Ovary (tissue), 9 donors: ENCODE measurements around the gene IL18R1. TPM values are rescaled to one million over a fixed set of nuclear protein-coding genes. Genes with fewer than 3 reads are reported as not detected.
A peak's percentile ranks its signal among the peaks of the same experiment; 100 is the strongest.

Experiments used
- DNase-seq, 5 donors: peaks; one replicate each; pipeline ENCODE4 v3.0.0-alpha.2; 2019 to 2020
- H3K27ac ChIP-seq, 2 donors: fragments of 200-600 bp; one replicate each; pipeline versions ENCODE4 v1.5.1 to v1.8.0; 2019 to 2022
- H3K27me3 ChIP-seq: fragments of 200-600 bp; one replicate; pipeline ENCODE4 v1.8.0; 2022
- H3K36me3 ChIP-seq: fragments of 200-600 bp; sonication (generic); one replicate; pipeline ENCODE4 v1.5.1; 2019
- H3K4me1 ChIP-seq: one replicate; pipeline ENCODE4 v1.8.1; 2013; ENCODE audit warnings: mild to moderate bottlenecking, moderate library complexity; ENCODE audit not compliant: insufficient read depth
- H3K4me3 ChIP-seq: fragments of 200-600 bp; sonication (generic); one replicate; pipeline ENCODE4 v1.5.1; 2017
- H3K9me3 ChIP-seq, 2 donors: fragments of 200-600 bp in 1 of 2; sonication (generic) in 1 of 2; one replicate each; pipeline versions ENCODE4 v1.5.1 to v1.8.1; 2013 to 2019; ENCODE audit warnings: mild to moderate bottlenecking in 1 of 2, moderate library complexity in 1 of 2
- CTCF ChIP-seq, 3 donors: fragments of 450-650 bp in 2 of 3; fragments of 200-600 bp in 1 of 3; IDR thresholded peaks; one replicate each; pipeline versions ENCODE4 v1.5.1 to v1.8.0; 2016 to 2022; ENCODE audit warnings: antibody characterized with exemption in 3 of 3, mild to moderate bottlenecking in 1 of 3
- EP300 ChIP-seq: sonication (generic); formaldehyde crosslinking; IDR thresholded peaks from one replicate; pipeline ENCODE4 v1.6.1; 2017; ENCODE audit warnings: antibody characterized with exemption
- POLR2A ChIP-seq: fragments of 450-650 bp; IDR thresholded peaks from one replicate; pipeline ENCODE4 v1.6.1; 2017; ENCODE audit warnings: antibody characterized with exemption, mild to moderate bottlenecking, moderate library complexity
- WGBS, 3 donors: extraction: QIAGEN DNeasy Blood & Tissue Kit in 1 of 3; methylation state at CpG; one replicate each; pipeline versions ENCODE4 v1.1.5 to v1.1.7; 2013 to 2017; 5-methylcytosine and 5-hydroxymethylcytosine counted together
- intact Hi-C, 4 donors: fragments of 100-400 bp; cut with DNase I; formaldehyde crosslinking; loops; one replicate each; pipeline versions ENCODE4 v1.11.0 to v1.15.1; 2022 to 2023
- microRNA-seq, 3 donors: library from miRNA; unstranded; fragments of <30 nt; microRNA quantifications; one replicate each; pipeline versions ENCODE4 to v1.2.0, GENCODE V29; 2019 to 2020
- polyA plus RNA-seq, 2 donors: library from polyadenylated mRNA; stranded (reverse); fragments of 200-250 nt in 1 of 2; fragments of 350-450 nt in 1 of 2; fragmentation: Illumina TruSeq in 1 of 2; extraction: RNeasy Lipid Tissue Mini Kit (QIAGEN cat#74804) in 1 of 2; gene quantifications; one replicate each; pipeline ENCODE4 v1.2.3, GENCODE V29; 2013 to 2014
- small RNA-seq: library from RNA; depleted of rRNA; stranded (forward); fragments of <200 nt; gene quantifications from one replicate; pipeline ENCODE3, GENCODE V24; 2016
- total RNA-seq, 7 donors: library from RNA; depleted of rRNA in 2 of 7; stranded (reverse); fragments of >200 nt in 2 of 7; fragmentation: NEBNext Ultra II Directional in 3 of 7; extraction: Animal tissue kit (Norgen Biotek cat#: 25700) in 3 of 7; gene quantifications; one replicate each; pipeline versions ENCODE4 v1.1.0 to v1.2.4, GENCODE V29; 2016 to 2023
- donor health status: DM: no; HTN: no; CAD: no; lungs with moderate emphysema.
- donor health status: DM: no; HTN: no; CAD: no.
- donor health status: Bipolar disorder and iron deficiency.
- donor health status: DM: yes; HTN: yes; CAD: no.
- donor health status: DM: no; HTN: no; CAD: no.
- donor health status: DM: yes; HTN: yes; CAD: no.

The IL18R1 gene
- total and polyA plus RNA-seq, 9 donors, result 0.83 to 3.1 (median 1.7) TPM

- no peak for DNase-seq
- Histone ChIP-seq H3K4me3 (no peak overlapping the region), H3K27me3 (no peaks in the 10 kb centered on the region), H3K9me3 (no peaks in the 10 kb centered on the region), H3K36me3 (no peaks in the 10 kb centered on the region), H3K4me1 (no peaks in the 10 kb centered on the region), H3K27ac (no peak overlapping the region)
- intact Hi-C loops, result no loop called here
- TF ChIP-seq POLR2A, result no peak
- TF ChIP-seq CTCF (IDR thresholded peaks at IDR 0.05), result peak in 1 of 3 donors; percentile 12
- 25 to 31% (median 28%) methylated on average over 13 of the region's 13 CpGs for WGBS, 3 donors
Observed at GRCh38 chr2:102442967-102443828, 87.6 kb downstream of the IL18R1 start.

GRCh38 chr2:102444233-102444632, 88.6 kb downstream of the IL18R1 start:
- H3K4me1 ChIP-seq, result no peaks in the 10 kb centered on the region
- no peak overlapping the region for H3K27ac ChIP-seq
- WGBS, 3 donors, result 67 to 80% (median 78%) methylated on average over 3 of the region's 3 CpGs
- TF ChIP-seq POLR2A (no peak), EP300 (no peak), CTCF (IDR thresholded peaks at IDR 0.05) (no peak)
- H3K27me3 ChIP-seq, result no peaks in the 10 kb centered on the region
- H3K36me3 ChIP-seq, result no peaks in the 10 kb centered on the region
- no peak for DNase-seq
- intact Hi-C loops, result no loop called here
- H3K9me3 ChIP-seq, result no peaks in the 10 kb centered on the region
- H3K4me3 ChIP-seq, result no peak overlapping the region

- 86 to 95% (median 89%) methylated on average over 9 of the region's 9 CpGs for WGBS, 3 donors
- intact Hi-C loops, result no loop called here
Observed at GRCh38 chr2:102446936-102447335, 91.3 kb downstream of the IL18R1 start.

More at GRCh38 chr2:102446936-102447335, 91.3 kb downstream of the IL18R1 start:
- TF ChIP-seq EP300, result no peak
- TF ChIP-seq POLR2A, result no peak
- TF ChIP-seq CTCF (IDR thresholded peaks at IDR 0.05), result no peak
- Histone ChIP-seq H3K4me3 (no peak overlapping the region), H3K4me1 (no peaks in the 10 kb centered on the region), H3K27me3 (no peaks in the 10 kb centered on the region), H3K9me3 (no peaks in the 10 kb centered on the region), H3K36me3 (no peaks in the 10 kb centered on the region), H3K27ac (no peak overlapping the region)
- DNase-seq, result no peak

Small RNAs within 50 kb of the gene (microRNA-seq; reads per million reads assigned to microRNA genes)
- 0 to 0.38 (median 0.16) reads per million in 3 donors for gene MIR4772

Small RNAs within 50 kb of the gene (small RNA-seq; reads per million reads assigned to genes)
- not detected for gene MIR4772

Other genes with a start within 250 kb of the IL18R1 start
- 100 to 1,000 TPM in 2 of 7 donors, 10 to 100 TPM in 4, 1 to 10 TPM in 1; 6.5 to 142 (median 36.5) TPM for gene IL1R1, start 213.1 kb upstream of the IL18R1 start, total RNA-seq
- 10 to 100 TPM; 36.3 to 76.7 TPM for gene IL1R1, start 213.1 kb upstream of the IL18R1 start, polyA plus RNA-seq
- gene IL1RL2, start 168.8 kb upstream of the IL18R1 start, total RNA-seq, result 1 to 10 TPM in 3 of 7 donors, under 1 TPM in 1, not detected in 3; 0.26 to 2.0 (median 1.6) TPM
- gene IL1RL2, start 168.8 kb upstream of the IL18R1 start, polyA plus RNA-seq, result 1 to 10 TPM in 1 of 2 donors, under 1 TPM in 1; 0.24 to 1.1 TPM
- 1 to 10 TPM in 4 of 7 donors, under 1 TPM in 2, not detected in 1; 0.36 to 2.3 (median 2.0) TPM for gene IL1RL1, start 44.2 kb upstream of the IL18R1 start, total RNA-seq
- gene IL1RL1, start 44.2 kb upstream of the IL18R1 start, polyA plus RNA-seq, result 1 to 10 TPM in 1 of 2 donors, under 1 TPM in 1; 0.48 to 2.1 TPM
- gene IL18RAP, start 67.4 kb downstream of the IL18R1 start, total RNA-seq, result under 1 TPM; 0.10 to 0.77 (median 0.33) TPM
- gene IL18RAP, start 67.4 kb downstream of the IL18R1 start, polyA plus RNA-seq, result under 1 TPM; 0.17 to 0.43 TPM
- under 1 TPM in 4 of 7 donors, not detected in 3; 0.10 to 0.13 (median 0.11) TPM for gene SLC9A4, start 117.4 kb downstream of the IL18R1 start, total RNA-seq
- not detected for gene SLC9A4, start 117.4 kb downstream of the IL18R1 start, polyA plus RNA-seq